Thoracic aorta endothelial cell (primary cell): ENCODE data around the gene RANBP6. TPM values are rescaled to one million over a fixed set of nuclear protein-coding genes. Genes with fewer than 3 reads are reported as not detected.

Experiments
- small RNA-seq: library from RNA; depleted of rRNA; stranded (forward); fragments of <200 nt; gene quantifications from one replicate; pipeline ENCODE3, GENCODE V24; 2012
- total RNA-seq: library from RNA; depleted of rRNA; stranded (reverse); fragments of >200 nt; gene quantifications from 2 replicates; pipeline ENCODE4 v1.2.3, GENCODE V29; 2012

Gene RANBP6
- 56.1 and 57.1 TPM in 2 replicates for total RNA-seq

DNA sequence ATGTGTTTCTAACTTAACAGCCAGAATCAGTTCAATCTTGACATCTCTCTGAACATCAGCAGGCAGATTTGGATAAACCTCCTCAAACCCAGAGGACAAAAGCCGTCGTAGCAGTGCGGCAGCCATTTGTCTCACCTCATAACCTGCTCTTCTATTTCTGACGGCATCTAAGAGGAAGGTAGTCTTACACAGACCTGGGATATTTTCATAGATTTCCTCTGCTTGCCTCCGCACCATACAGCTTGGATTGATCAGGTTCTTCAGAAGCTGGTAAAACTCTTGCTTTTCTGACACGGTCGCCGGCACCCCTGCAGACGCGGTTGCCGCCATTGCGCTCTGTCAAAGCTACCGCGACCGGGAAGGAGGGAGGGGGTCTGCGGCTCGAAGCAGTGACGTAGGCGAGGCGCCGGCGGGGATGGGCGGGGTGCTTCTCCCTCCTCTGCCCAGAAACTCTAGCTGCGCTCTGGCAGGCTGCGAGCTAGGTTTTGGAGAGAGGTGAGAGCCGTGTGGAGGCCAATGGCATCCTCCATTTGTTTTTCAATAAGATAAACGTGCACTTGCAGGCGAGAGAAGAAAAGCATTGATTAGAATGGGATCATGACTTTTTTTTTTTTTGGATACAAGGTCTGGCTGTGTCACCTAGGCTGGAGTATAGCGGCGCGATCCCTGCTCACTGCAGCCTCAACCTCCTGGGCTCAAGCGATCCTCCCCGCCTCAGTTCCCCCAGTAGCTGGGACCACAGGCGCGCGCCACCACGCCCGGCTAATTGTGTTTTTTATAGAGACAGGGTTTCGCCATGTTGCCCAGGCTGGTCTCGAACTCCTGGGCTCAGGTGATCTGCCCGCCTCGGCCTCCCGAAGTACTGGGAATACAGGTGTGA lies at the start of gene RANBP6:
TSS of gene RANBP6 (minus strand) at position 347 of the 880 bp plus-strand sequence. CDS start at position 330, 17 bp downstream.

Small RNA genes within 50 kb of the gene (small RNA-seq; reads per million reads assigned to genes)
- not detected for gene MIR4665

Other genes starting within 250 kb of the RANBP6 start
- gene ERMP1, start 182.5 kb downstream of the RANBP6 start, total RNA-seq: 14.4 and 26.3 TPM in 2 replicates
- not detected in 2 replicates for gene MLANA, start 124.7 kb downstream of the RANBP6 start, total RNA-seq
- gene IL33, start 200.2 kb upstream of the RANBP6 start, total RNA-seq: 8.2 and 45.9 TPM in 2 replicates